Measurements from ENCODE around the gene ENGASE. TPM values are rescaled to one million over a fixed set of nuclear protein-coding genes. Genes with fewer than 3 reads are reported as not detected.
A peak's percentile ranks its signal among the peaks of the same experiment; 100 is the strongest.

Gene ENGASE
- total and polyA plus RNA-seq, 2 donors (not counting 1 experiment from before 2014, with no cell fraction given), result 92.1 to 122 TPM

DNA sequence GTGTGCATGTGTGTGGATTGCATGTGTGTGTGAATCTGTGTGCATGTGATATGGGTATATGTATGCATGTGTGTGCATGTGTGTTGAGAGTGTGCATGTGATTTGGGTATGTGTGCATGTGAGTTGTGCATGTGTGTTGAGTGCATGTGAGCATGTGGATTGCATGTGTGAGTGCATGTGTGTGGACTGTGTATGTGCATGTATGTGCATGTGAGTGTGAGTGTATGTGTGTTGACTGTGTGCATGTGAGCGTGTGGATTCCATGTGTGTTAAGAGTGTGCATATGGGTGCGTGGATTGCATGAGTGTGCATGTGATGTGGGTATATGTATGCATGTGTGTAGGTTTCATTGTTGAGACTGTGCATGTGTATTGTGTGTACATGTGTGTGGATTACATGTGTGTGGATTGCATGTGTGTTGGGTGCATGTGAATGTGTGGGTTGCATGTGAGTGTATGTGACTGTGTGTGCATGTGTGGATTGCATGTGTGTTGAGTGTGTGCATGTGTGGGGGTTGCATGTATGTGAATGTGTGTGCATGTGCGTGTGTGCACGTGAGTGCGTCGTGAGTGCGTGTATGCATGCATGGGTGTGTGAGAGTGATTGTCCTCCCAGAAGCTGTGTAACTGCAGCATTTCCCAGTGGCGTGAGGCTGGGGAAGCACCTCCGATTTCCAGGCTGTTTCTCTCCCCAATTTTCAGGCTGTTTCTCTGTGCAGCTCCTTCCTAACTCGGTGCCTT lies 31.3 kb upstream of the ENGASE start:
- POLR2A ChIA-PET, result no interaction called here
- intact Hi-C loops (cut with micrococcal nuclease), result loop anchor here (10.0 kb wide), 1 partner anchor 49 kb away; no protein-coding TSS in a partner anchor
- Histone ChIP-seq H3K9ac (ENCODE audit: low read length) (no peak overlapping the region), H3K4me1 (ENCODE audit: control insufficient read depth in 2 of 2, insufficient read depth in 2 of 2, low read length in 2 of 2) (no peaks in the 10 kb centered on the region), H3K4me2 (replicated peaks; ENCODE audit: low read depth, low read length, poor library complexity, severe bottlenecking) (no peak overlapping the region), H3K36me3 (replicated peaks in 1 of 2; ENCODE audit: control extremely low read depth in 1 of 2, control insufficient read depth in 1 of 2, extremely low read depth in 1 of 2, insufficient read depth in 2 of 2, low read length in 1 of 2) (no peaks in the 10 kb centered on the region), H3K9me3 (ENCODE audit: control extremely low read depth in 1 of 3, control insufficient read depth in 2 of 3, insufficient read depth in 1 of 3, low read length in 2 of 3) (peaks cover 0 to 3% (median 0%) of the 10 kb centered on the region in 3 donors), H3K27ac (ENCODE audit: low read length in 2 of 2) (no peak overlapping the region), H3K4me3 (ENCODE audit: control extremely low read depth in 1 of 5, extremely low read depth in 1 of 5, insufficient read depth in 1 of 5, low read depth in 2 of 5, low read length in 4 of 5) (no peak overlapping the region), H3K27me3 (replicated peaks in 1 of 4; ENCODE audit: control extremely low read depth in 1 of 4, control insufficient read depth in 3 of 4, insufficient read depth in 4 of 4, low read length in 3 of 4) (peaks cover 0 to 23% (median 0%) of the 10 kb centered on the region in 4 experiments), H2AFZ (ENCODE audit: insufficient read depth, low read depth, low read length, poor library complexity, severe bottlenecking) (no peak overlapping the region), H3K79me2 (ENCODE audit: control insufficient read depth, insufficient read depth, low read length) (no peaks in the 10 kb centered on the region), H4K20me1 (ENCODE audit: control insufficient read depth, insufficient read depth, low read length, poor library complexity, severe bottlenecking) (no peaks in the 10 kb centered on the region)
- DNase-seq (no peak), ATAC-seq (ENCODE audit: low read depth) (no peak)
- Mint-ChIP-seq H3K27me3 (peaks cover 24% of the 10 kb centered on the region), H3K9me3 (ENCODE audit: insufficient read depth) (no peaks in the 10 kb centered on the region), H3K4me1 (peaks cover 1% of the 10 kb centered on the region), H3K4me3 (no peak overlapping the region), H3K27ac (peak overlapping the region; percentile 39)
- CTCF ChIA-PET, result interaction anchor here (0.6 to 0.8 kb wide), 2 partner anchors 9 to 18 kb away, joined by 3 read pairs; no protein-coding TSS in a partner anchor
- 98% methylated on average over 10 of the region's 10 CpGs for WGBS (ENCODE audit: insufficient coverage)
- no peak for TF ChIP-seq EZH2 (IDR thresholded peaks at IDR 0.05; ENCODE audit: borderline replicate concordance, insufficient read depth, low read depth, low read length, poor library complexity, severe bottlenecking)
- TF ChIP-seq, protein P1, sequence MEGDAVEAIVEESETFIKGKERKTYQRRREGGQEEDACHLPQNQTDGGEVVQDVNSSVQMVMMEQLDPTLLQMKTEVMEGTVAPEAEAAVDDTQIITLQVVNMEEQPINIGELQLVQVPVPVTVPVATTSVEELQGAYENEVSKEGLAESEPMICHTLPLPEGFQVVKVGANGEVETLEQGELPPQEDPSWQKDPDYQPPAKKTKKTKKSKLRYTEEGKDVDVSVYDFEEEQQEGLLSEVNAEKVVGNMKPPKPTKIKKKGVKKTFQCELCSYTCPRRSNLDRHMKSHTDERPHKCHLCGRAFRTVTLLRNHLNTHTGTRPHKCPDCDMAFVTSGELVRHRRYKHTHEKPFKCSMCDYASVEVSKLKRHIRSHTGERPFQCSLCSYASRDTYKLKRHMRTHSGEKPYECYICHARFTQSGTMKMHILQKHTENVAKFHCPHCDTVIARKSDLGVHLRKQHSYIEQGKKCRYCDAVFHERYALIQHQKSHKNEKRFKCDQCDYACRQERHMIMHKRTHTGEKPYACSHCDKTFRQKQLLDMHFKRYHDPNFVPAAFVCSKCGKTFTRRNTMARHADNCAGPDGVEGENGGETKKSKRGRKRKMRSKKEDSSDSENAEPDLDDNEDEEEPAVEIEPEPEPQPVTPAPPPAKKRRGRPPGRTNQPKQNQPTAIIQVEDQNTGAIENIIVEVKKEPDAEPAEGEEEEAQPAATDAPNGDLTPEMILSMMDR (IDR thresholded peaks at IDR 0.05), result no peak

DNA sequence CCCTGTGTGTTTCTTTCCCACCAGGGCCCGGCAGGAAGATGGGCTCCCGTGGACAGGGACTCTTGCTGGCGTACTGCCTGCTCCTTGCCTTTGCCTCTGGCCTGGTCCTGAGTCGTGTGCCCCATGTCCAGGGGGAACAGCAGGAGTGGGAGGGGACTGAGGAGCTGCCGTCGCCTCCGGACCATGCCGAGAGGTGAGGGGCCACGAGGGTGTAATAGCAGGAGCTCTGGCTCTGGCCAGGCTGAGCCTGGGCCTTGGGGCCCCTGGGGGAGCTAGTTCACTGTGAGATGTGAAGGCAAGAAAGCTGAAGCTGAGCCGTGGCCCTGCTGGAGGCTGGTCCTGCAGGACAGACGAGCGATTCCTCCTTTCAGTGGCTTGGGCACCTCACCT lies 30.7 kb upstream of the ENGASE start:
- no peak for DNase-seq
- intact Hi-C loops (cut with micrococcal nuclease), result loop anchor here (10.0 kb wide), 1 partner anchor 49 kb away; no protein-coding TSS in a partner anchor
- Histone ChIP-seq H3K9ac (ENCODE audit: low read length) (no peak overlapping the region), H3K4me2 (replicated peaks; ENCODE audit: low read depth, low read length, poor library complexity, severe bottlenecking) (no peak overlapping the region), H2AFZ (ENCODE audit: insufficient read depth, low read depth, low read length, poor library complexity, severe bottlenecking) (no peak overlapping the region), H3K9me3 (ENCODE audit: control extremely low read depth in 1 of 3, control insufficient read depth in 2 of 3, insufficient read depth in 1 of 3, low read length in 2 of 3) (peaks cover 0 to 3% (median 0%) of the 10 kb centered on the region in 3 donors), H3K4me3 (ENCODE audit: control extremely low read depth in 1 of 5, extremely low read depth in 1 of 5, insufficient read depth in 1 of 5, low read depth in 2 of 5, low read length in 4 of 5) (no peak overlapping the region), H3K4me1 (ENCODE audit: control insufficient read depth in 2 of 2, insufficient read depth in 2 of 2, low read length in 2 of 2) (no peaks in the 10 kb centered on the region), H4K20me1 (ENCODE audit: control insufficient read depth, insufficient read depth, low read length, poor library complexity, severe bottlenecking) (no peaks in the 10 kb centered on the region), H3K27me3 (replicated peaks in 1 of 4; ENCODE audit: control extremely low read depth in 1 of 4, control insufficient read depth in 3 of 4, insufficient read depth in 4 of 4, low read length in 3 of 4) (peaks cover 0 to 20% (median 0%) of the 10 kb centered on the region in 4 experiments), H3K36me3 (replicated peaks in 1 of 2; ENCODE audit: control extremely low read depth in 1 of 2, control insufficient read depth in 1 of 2, extremely low read depth in 1 of 2, insufficient read depth in 2 of 2, low read length in 1 of 2) (no peaks in the 10 kb centered on the region), H3K27ac (ENCODE audit: low read length in 2 of 2) (no peak overlapping the region), H3K79me2 (ENCODE audit: control insufficient read depth, insufficient read depth, low read length) (no peaks in the 10 kb centered on the region)
- ATAC-seq (ENCODE audit: low read depth), result no peak
- WGBS (ENCODE audit: insufficient coverage), result 87% methylated on average over 12 of the region's 12 CpGs
- H3K4me1 Mint-ChIP-seq, result peaks cover 1% of the 10 kb centered on the region
- ChIA-PET CTCF (interaction anchor here (0.6 to 2.4 kb wide), 4 partner anchors 9 to 349 kb away, joined by 3 to 24 read pairs (median 5); no protein-coding TSS in a partner anchor), POLR2A (no interaction called here)
- H3K27me3 Mint-ChIP-seq, result peaks cover 24% of the 10 kb centered on the region
- no peak overlapping the region for H3K4me3 Mint-ChIP-seq
- no peaks in the 10 kb centered on the region for H3K9me3 Mint-ChIP-seq (ENCODE audit: insufficient read depth)
- no peak overlapping the region for H3K27ac Mint-ChIP-seq
- TF ChIP-seq, protein P1 (IDR thresholded peaks at IDR 0.05), result no peak
- TF ChIP-seq EZH2 (IDR thresholded peaks at IDR 0.05; ENCODE audit: borderline replicate concordance, insufficient read depth, low read depth, low read length, poor library complexity, severe bottlenecking), result no peak
